ENCODE results near the gene CCDC148. TPM values are rescaled to one million over a fixed set of nuclear protein-coding genes. Genes with fewer than 3 reads are reported as not detected.

Gene CCDC148
- total RNA-seq, 1 donor from 2014 or later, result 1.2 TPM

- TF ChIP-seq CTCF (IDR thresholded peaks at IDR 0.05), result no peak
- no peaks in the 10 kb centered on the region for H3K9me3 ChIP-seq
- ATAC-seq, result no peak
- DNase-seq, result no peak
- H3K4me3 ChIP-seq, result no peak overlapping the region
- H3K27me3 ChIP-seq, result no peaks in the 10 kb centered on the region
- H3K4me1 ChIP-seq, result no peaks in the 10 kb centered on the region
- no peak overlapping the region for H3K27ac ChIP-seq
- no peaks in the 10 kb centered on the region for H3K36me3 ChIP-seq
- intact Hi-C loops (cut with DNase I), result no loop called here
Measured at GRCh38 chr2:158393886-158394285, 62.7 kb downstream of the CCDC148 start.

GRCh38 chr2:158392687-158393086 is 63.9 kb downstream of the CCDC148 start:
- no peak overlapping the region for H3K4me3 ChIP-seq
- H3K4me1 ChIP-seq, result no peaks in the 10 kb centered on the region
- intact Hi-C loops (cut with DNase I), result no loop called here
- ATAC-seq (no peak), DNase-seq (no peak)
- H3K27ac ChIP-seq, result no peak overlapping the region
- no peaks in the 10 kb centered on the region for H3K9me3 ChIP-seq
- no peaks in the 10 kb centered on the region for H3K27me3 ChIP-seq
- TF ChIP-seq CTCF (IDR thresholded peaks at IDR 0.05), result no peak
- no peaks in the 10 kb centered on the region for H3K36me3 ChIP-seq

- Histone ChIP-seq H3K4me1 (no peaks in the 10 kb centered on the region), H3K27me3 (no peaks in the 10 kb centered on the region), H3K9me3 (no peaks in the 10 kb centered on the region), H3K4me3 (no peak overlapping the region), H3K27ac (no peak overlapping the region), H3K36me3 (no peaks in the 10 kb centered on the region)
- intact Hi-C loops (cut with DNase I), result no loop called here
- no peak for ATAC-seq
- no peak for TF ChIP-seq CTCF (IDR thresholded peaks at IDR 0.05)
- DNase-seq, result no peak
Measured at GRCh38 chr2:158391876-158392275, 64.7 kb downstream of the CCDC148 start.

- no peak for ATAC-seq
- no peak for TF ChIP-seq CTCF (IDR thresholded peaks at IDR 0.05)
- no peak overlapping the region for H3K4me3 ChIP-seq
- no peaks in the 10 kb centered on the region for H3K9me3 ChIP-seq
- no peaks in the 10 kb centered on the region for H3K36me3 ChIP-seq
- intact Hi-C loops (cut with DNase I), result no loop called here
- no peak for DNase-seq
- no peak overlapping the region for H3K27ac ChIP-seq
- no peaks in the 10 kb centered on the region for H3K27me3 ChIP-seq
- no peaks in the 10 kb centered on the region for H3K4me1 ChIP-seq
Measured at GRCh38 chr2:158391361-158391760, 65.2 kb downstream of the CCDC148 start.

- H3K27me3 ChIP-seq, result no peaks in the 10 kb centered on the region
Measured at GRCh38 chr2:158388159-158388558, 68.4 kb downstream of the CCDC148 start.

More at GRCh38 chr2:158388159-158388558, 68.4 kb downstream of the CCDC148 start:
- H3K4me1 ChIP-seq, result no peaks in the 10 kb centered on the region
- H3K27ac ChIP-seq, result no peak overlapping the region
- no peak for TF ChIP-seq CTCF (IDR thresholded peaks at IDR 0.05)
- ATAC-seq, result no peak
- H3K36me3 ChIP-seq, result no peaks in the 10 kb centered on the region
- no peak overlapping the region for H3K4me3 ChIP-seq
- intact Hi-C loops (cut with DNase I), result no loop called here
- DNase-seq, result no peak
- H3K9me3 ChIP-seq, result no peaks in the 10 kb centered on the region
